Esophagus squamous epithelium (tissue), 5 donors: ENCODE results near the gene ZWILCH. TPM values are rescaled to one million over a fixed set of nuclear protein-coding genes. Genes with fewer than 3 reads are reported as not detected.
A peak's percentile ranks its signal among the peaks of the same experiment; 100 is the strongest.

Source experiments
- DNase-seq: peaks from one replicate; lab custom pipeline; 2025; lab: John Stamatoyannopoulos, UW
- H3K27ac ChIP-seq, 4 donors: fragments of 200-600 bp; sonication (generic); one replicate each; pipeline ENCODE4 v1.5.1; 2016 to 2019; ENCODE audit warnings: mild to moderate bottlenecking in 1 of 4
- H3K27me3 ChIP-seq, 4 donors: fragments of 200-600 bp; sonication (generic); 1 replicate in 3 of 4; 2 replicates in 1 of 4; pipeline versions ENCODE4 v1.5.1 to v1.6.0; 2017 to 2021; ENCODE audit warnings: antibody characterized with exemption in 1 of 4
- H3K36me3 ChIP-seq, 3 donors: fragments of 200-600 bp; sonication (generic); one replicate each; pipeline ENCODE4 v1.5.1; 2016 to 2019
- H3K4me1 ChIP-seq, 3 donors: fragments of 200-600 bp; sonication (generic); one replicate each; pipeline ENCODE4 v1.5.1; 2017 to 2019
- H3K4me3 ChIP-seq, 4 donors: fragments of 200-600 bp; sonication (generic); 1 replicate in 3 of 4; 2 replicates in 1 of 4; pipeline ENCODE4 v1.5.1; 2016 to 2019; ENCODE audit warnings: mild to moderate bottlenecking in 2 of 4, moderate library complexity in 1 of 4
- H3K9me3 ChIP-seq, 3 donors: fragments of 200-600 bp; sonication (generic); one replicate each; pipeline ENCODE4 v1.5.1; 2016 to 2019
- POLR2A ChIP-seq, 4 donors: fragments of 450-650 bp; IDR thresholded peaks; one replicate each; pipeline ENCODE4 v1.6.1; 2017; ENCODE audit warnings: antibody characterized with exemption in 4 of 4, mild to moderate bottlenecking in 4 of 4, moderate library complexity in 3 of 4
- WGBS, 2 donors: methylation state at CpG; one replicate each; pipeline ENCODE4 v1.1.5; 2018; 5-methylcytosine and 5-hydroxymethylcytosine counted together
- intact Hi-C: fragments of 100-400 bp; cut with DNase I; formaldehyde crosslinking; loops from one replicate; pipeline ENCODE4 v1.15.0; 2022
- total RNA-seq, 4 donors: library from RNA; depleted of rRNA; stranded (reverse); fragments of >200 nt; gene quantifications; one replicate each; pipeline ENCODE4 v1.1.0, GENCODE V29; 2016
- TF ChIP-seq, protein P1 (sequence below), 6 experiments: fragments of 450-650 bp in 4 of 6; fragments of 200-600 bp in 2 of 6; sonication (generic) in 2 of 6; IDR thresholded peaks; one replicate each; pipeline ENCODE4 v1.5.1; 2016 to 2019; ENCODE audit warnings: antibody characterized with exemption in 6 of 6, mild to moderate bottlenecking in 4 of 6, moderate library complexity in 4 of 6
- donor health status: DM: yes; HTN: yes; CAD: no.

ZWILCH gene
- total RNA-seq, 4 donors from 2014 or later: 4.5 to 21.2 (median 11.4) TPM

DNA sequence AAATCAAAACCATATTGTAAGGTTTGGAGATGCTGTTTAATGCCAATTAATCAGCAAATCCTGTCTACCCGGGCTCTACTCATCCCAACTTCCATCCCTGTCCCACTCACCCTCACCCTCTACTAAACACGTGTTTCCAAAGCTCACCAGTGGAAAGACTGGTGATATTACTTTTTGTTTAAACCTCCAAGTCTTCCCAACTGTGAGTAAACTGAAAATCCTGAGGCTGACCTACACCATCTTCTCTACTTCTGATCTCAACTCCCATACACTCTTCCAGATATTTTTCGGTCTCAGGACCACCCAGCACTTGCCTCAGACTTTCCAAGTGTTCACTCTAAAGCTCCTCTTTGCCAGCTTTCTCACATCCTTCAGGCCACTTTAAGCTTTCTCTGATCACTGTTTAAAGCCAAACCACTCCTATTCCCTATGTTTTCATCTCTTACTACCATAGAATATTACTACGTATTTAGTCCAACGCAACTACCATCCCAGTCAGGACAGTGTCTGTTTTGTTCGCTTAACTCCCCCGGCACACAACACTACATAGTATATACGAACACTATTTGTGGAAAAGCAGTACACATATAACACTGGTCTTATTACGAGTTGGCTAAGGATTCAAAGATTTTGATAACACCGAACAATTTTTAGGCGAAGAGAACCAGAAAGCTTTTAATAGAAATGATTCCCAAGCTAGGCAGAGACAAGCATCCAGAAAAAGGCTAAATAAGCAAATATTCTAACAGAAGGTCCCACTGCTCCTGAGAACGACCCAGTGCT is 1.2 kb upstream of the ZWILCH start:
- H3K27ac ChIP-seq: peak overlapping the region; percentile 88 to 98 (median 95)
- H3K27me3 ChIP-seq: no peaks in the 10 kb centered on the region
- no peak for DNase-seq
- TF ChIP-seq POLR2A (IDR thresholded peaks at IDR 0.05): no peak
- TF ChIP-seq, protein P1, sequence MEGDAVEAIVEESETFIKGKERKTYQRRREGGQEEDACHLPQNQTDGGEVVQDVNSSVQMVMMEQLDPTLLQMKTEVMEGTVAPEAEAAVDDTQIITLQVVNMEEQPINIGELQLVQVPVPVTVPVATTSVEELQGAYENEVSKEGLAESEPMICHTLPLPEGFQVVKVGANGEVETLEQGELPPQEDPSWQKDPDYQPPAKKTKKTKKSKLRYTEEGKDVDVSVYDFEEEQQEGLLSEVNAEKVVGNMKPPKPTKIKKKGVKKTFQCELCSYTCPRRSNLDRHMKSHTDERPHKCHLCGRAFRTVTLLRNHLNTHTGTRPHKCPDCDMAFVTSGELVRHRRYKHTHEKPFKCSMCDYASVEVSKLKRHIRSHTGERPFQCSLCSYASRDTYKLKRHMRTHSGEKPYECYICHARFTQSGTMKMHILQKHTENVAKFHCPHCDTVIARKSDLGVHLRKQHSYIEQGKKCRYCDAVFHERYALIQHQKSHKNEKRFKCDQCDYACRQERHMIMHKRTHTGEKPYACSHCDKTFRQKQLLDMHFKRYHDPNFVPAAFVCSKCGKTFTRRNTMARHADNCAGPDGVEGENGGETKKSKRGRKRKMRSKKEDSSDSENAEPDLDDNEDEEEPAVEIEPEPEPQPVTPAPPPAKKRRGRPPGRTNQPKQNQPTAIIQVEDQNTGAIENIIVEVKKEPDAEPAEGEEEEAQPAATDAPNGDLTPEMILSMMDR (IDR thresholded peaks at IDR 0.05): no peak
- peaks cover 6 to 54% (median 27%) of the 10 kb centered on the region in 3 donors for H3K4me1 ChIP-seq
- H3K9me3 ChIP-seq: no peaks in the 10 kb centered on the region
- H3K4me3 ChIP-seq: peak overlapping the region; percentile 69 to 98 (median 80)
- intact Hi-C loops: no loop called here
- 0 to 1% methylated on average over 12 of the region's 12 CpGs for WGBS, 2 donors
- H3K36me3 ChIP-seq: peaks cover 14 to 46% (median 25%) of the 10 kb centered on the region in 3 donors

DNA sequence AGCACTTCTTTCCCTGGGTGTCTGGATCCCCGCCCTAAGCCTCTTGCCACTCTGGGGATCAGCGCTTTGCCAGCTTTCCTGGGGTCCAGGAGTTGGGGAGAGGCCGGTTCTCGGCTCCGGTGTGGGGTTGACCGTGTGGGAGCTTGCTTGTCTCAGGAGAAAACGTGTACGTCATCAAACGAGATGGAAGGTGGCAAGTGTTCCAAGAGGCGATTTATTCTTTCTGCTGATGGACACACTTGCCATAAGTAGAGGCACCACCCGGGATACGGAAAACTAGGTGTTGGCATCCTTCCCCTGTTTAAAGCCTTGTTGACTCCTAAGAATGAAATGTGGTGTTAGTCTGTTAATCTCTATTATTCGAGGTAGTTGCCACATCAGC is 295 bp downstream of the ZWILCH start:
- Histone ChIP-seq H3K9me3 (no peaks in the 10 kb centered on the region), H3K4me3 (peak overlapping the region; percentile 69 to 98 (median 80)), H3K27ac (peak overlapping the region; percentile 88 to 98 (median 95)), H3K27me3 (no peaks in the 10 kb centered on the region), H3K4me1 (peaks cover 6 to 47% (median 27%) of the 10 kb centered on the region in 3 donors), H3K36me3 (peaks cover 7 to 35% (median 11%) of the 10 kb centered on the region in 3 donors)
- no peak for DNase-seq
- WGBS, 2 donors: 0% methylated on average over 11 of the region's 13 CpGs
- intact Hi-C loops: no loop called here
- TF ChIP-seq POLR2A (IDR thresholded peaks at IDR 0.05): peak in 1 of 4 donors; percentile 40
- TF ChIP-seq, protein P1 (IDR thresholded peaks at IDR 0.05): no peak

DNA sequence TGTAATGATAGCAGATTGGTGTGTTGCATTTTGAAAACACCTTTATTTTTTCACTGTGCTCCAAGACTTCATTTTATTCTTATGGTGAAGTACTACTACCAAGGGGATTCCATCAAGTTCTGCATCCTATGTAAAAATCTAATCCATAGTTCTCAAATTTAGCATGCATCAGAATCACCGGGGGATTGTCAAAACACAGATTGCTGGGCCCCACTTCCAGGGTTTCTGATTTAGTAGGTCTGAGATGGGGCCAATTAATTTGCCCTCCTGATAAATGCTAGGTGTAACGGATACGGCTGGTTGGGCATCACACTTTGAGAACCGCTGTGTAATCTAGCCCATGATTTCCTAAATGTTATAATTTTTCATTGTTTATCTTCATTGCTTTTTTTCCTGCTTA is 692 bp downstream of the ZWILCH start:
- peak overlapping the region; percentile 88 to 98 (median 95) for H3K27ac ChIP-seq
- DNase-seq: no peak
- intact Hi-C loops: no loop called here
- H3K36me3 ChIP-seq: peaks cover 5 to 31% (median 7%) of the 10 kb centered on the region in 3 donors
- 34 to 37% methylated on average over 4 of the region's 4 CpGs for WGBS, 2 donors
- peaks cover 6 to 47% (median 27%) of the 10 kb centered on the region in 3 donors for H3K4me1 ChIP-seq
- H3K4me3 ChIP-seq: peak overlapping the region; percentile 69 to 98 (median 80)
- H3K27me3 ChIP-seq: no peaks in the 10 kb centered on the region
- TF ChIP-seq POLR2A (IDR thresholded peaks at IDR 0.05): no peak
- TF ChIP-seq, protein P1 (IDR thresholded peaks at IDR 0.05): no peak
- H3K9me3 ChIP-seq: no peaks in the 10 kb centered on the region

DNA sequence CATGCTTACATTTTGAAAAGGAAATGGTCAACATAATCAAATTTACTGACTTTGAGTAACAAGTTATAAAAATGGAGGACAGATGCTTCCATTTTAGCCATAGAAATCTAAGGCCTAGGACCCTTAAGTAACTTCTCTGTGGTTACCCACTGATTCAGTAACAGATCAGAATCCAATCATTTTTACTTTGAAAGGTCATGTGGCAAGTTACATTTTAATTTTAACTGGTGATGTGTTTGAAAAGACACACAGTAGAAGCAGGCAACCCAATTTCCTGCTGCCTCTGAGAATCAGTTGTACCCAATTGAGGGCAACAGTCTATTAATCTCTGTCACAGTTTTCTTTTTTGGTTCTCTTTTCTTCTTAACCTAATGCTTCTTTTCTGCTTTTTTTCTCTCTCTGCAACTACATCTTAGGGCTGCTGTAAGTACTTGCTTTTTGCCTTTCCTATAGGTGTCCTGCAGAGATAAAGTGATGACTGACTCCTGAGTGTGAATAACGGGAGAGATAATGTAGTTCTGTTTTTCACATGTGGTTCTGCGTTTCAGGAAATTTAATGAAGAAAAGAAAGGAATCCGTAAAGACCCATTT is 3.3 kb downstream of the ZWILCH start:
- intact Hi-C loops: no loop called here
- H3K4me3 ChIP-seq: no peak overlapping the region
- H3K4me1 ChIP-seq: peaks cover 0 to 23% (median 12%) of the 10 kb centered on the region in 3 donors
- 87 to 95% methylated on average over 3 of the region's 3 CpGs for WGBS, 2 donors
- no peak for DNase-seq
- no peaks in the 10 kb centered on the region for H3K9me3 ChIP-seq
- H3K36me3 ChIP-seq: peaks cover 0 to 6% (median 0%) of the 10 kb centered on the region in 3 donors
- TF ChIP-seq, protein P1 (IDR thresholded peaks at IDR 0.05): no peak
- TF ChIP-seq POLR2A (IDR thresholded peaks at IDR 0.05): no peak
- no peak overlapping the region for H3K27ac ChIP-seq
- no peaks in the 10 kb centered on the region for H3K27me3 ChIP-seq

DNA sequence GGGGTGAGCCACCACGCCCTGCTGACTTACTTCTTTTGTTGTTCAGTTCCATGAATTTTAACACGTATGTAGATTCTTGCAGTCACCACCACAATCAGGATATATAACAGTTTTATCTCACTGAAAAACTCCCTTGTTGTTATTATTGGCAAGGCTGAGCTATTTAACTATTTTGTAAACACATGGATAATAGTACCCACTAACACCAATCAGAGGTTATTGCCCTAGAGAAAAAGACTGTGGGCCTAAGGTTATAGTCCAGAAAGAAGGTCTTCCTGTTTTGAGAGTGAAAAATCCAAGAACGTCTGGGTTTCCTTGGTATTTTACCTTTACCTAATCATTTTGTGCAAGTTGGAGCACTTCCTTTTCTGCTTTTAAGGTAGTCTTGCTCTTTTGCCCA is 9.5 kb downstream of the ZWILCH start:
- peaks cover 0 to 46% (median 6%) of the 10 kb centered on the region in 3 donors for H3K36me3 ChIP-seq
- no peaks in the 10 kb centered on the region for H3K27me3 ChIP-seq
- no peak for DNase-seq
- H3K27ac ChIP-seq: no peak overlapping the region
- no peaks in the 10 kb centered on the region for H3K4me1 ChIP-seq
- intact Hi-C loops: no loop called here
- WGBS, 2 donors: 75 to 77% methylated on average over 3 of the region's 3 CpGs
- no peaks in the 10 kb centered on the region for H3K9me3 ChIP-seq
- H3K4me3 ChIP-seq: no peak overlapping the region
- TF ChIP-seq, protein P1 (IDR thresholded peaks at IDR 0.05): no peak
- TF ChIP-seq POLR2A (IDR thresholded peaks at IDR 0.05): no peak
